GM19035 (cell line): ENCODE results near the gene NOL9.
A peak's percentile ranks its signal among the peaks of the same experiment; 100 is the strongest.
"Not testable (repeated sequence)": the region's sequence is repeated elsewhere in the genome, so short reads cannot be mapped to it uniquely, and the experiment has no call there.

ENCODE experiments used
- ATAC-seq: cut with Tn5 transposase; IDR thresholded peaks from one replicate; pipeline ENCODE4 v1.9.1; 2021; ENCODE audit not compliant: unreplicated experiment

The NOL9 gene

DNA sequence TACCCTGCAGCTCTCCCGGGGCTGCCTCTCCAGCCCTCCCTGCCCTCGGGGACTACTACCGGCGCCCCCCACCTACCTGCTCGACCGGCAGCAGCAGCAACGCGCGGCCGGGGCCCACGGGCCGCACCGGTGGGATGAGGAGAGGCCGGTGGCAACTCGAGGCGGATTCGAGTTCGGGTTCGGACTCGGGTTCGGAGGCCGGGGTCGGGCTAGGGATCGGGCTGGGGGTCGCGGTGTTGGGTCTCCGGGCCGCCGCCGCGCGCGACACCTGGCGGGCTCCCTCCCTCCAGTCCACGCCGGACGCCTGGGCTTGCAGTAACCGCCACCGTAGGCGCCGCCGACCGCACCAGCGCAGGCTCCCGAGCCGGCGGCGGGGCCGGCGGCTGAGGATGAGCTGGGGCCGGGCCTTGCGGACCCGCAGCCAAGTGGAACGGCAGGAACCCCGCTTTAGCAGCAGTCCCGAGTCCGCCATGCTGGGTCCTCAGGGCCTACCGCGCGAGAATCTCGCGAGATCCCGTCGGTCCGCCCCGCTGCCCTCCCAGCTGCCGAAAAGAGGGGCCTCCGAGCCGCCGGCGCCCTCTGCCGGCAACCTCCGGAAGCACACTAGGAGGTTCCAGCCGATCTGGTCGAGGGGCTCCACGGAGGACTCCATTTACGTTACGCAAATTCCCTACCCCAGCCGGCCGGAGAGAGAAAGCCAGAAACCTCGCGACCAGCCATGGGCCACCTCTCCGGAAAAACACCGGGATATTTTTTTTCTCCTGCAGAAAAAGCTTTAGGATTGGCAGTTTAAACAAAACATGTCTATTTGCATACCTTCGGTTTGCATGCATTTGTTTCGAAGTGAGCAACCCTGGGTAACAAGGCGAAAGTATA is at the start of gene NOL9:
Gene NOL9 (minus strand): TSS at position 483 of the 876 bp plus-strand sequence. CDS start 11 bp downstream, at position 472.
- peak; percentile 92 for ATAC-seq

DNA sequence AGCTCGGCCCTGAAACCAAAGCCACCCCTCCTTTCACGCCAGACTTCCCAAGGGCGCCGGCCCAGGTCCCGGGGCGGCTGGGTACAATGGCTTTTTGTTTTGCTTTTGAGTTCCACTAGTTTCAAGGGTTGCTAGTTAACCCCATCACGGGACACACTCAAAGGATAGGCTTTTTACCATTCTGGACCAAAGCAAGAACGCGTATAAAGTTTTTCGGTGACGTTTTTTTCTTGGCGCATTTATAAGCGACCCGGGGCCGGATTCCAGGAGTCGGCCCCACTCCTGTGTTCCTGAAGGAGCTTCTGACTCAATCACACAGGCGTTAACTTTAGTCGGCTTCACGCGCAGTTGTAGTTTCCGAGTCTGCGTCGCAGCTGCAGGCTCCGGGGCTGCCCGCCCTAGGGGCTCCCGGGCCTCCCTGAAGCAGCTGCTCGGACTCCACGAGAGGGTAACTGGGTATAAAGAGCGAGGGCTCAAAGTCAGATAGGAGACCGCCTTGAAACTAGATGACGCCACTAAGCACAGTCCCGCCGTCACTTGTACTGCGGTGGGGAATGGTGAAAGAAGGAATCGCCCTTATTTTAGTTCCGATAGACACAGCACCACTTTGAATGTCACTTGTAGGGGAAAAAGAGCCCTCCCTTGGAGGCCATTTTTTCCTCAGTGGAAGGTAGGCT is 49.1 kb upstream of the NOL9 start:
- peak; percentile 27 for ATAC-seq

DNA sequence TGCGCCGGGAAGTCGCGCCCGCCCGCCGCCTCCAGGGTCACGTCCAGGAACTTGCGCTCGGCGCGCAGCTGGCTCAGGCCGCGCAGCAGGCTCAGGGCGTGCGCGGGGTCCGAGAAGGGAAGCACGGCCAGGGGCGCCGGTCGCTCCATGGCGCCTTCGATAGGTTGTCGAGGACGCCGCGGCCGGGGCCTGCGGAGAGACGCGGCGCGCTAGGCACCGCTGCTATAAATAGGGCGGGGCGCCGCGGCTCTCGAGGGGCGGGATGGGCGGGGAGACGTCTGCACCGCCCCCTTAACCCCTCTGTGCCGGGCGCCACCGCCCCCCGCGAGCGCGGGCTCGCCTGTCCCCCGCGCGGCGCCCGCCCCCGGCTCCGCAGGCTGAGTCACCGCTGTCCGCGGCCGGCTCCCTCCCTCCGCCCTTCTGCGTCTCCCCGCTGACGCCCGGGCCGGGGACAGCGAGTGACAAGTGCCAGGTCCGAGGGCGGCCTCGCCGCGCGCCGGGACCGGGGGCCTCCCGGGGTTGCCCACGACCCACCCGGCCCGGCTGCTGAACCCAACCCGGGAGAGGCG is 48.4 kb upstream of the NOL9 start, which contains the start of gene KLHL21:
Gene KLHL21 (minus strand): TSS at position 201 of the 569 bp plus-strand sequence. CDS start 52 bp downstream, at position 149.
- peak; percentile 55 for ATAC-seq

DNA sequence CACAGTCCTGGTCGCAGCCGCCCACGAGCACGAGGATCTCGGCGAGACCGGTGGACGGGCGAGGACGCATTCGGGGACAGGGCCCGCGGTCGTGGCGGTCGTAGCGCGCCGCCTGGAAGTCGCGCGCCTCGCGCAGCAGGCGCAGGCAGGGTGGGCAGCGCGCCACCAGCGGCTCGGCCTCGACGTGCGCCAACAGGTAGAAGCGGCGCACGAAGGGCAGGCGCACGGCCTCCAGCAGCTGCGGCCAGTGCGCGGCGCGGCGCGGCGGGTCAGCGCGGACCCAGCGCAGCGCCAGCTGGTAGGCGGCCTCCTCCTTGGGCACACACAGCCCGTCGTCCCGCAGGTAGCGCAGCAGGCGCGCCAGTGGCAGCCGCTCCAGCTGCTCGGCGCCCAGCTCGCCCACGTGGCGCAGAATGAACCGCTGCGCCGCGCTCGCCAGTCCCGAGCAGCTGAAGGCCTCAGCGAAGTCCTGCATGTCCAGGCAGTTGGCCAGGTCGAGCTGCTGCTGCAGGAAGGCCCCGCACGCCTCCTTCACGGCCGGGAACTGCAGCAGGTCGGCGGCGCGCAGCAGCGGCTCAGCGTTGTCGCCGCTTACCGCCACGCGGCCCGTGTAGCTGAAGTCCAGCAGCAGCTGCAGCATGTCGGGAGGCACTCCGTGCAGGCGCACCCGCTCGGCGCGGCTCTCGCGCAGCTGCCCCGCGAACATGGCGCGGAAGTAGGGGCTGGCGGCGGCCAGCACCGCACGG is 47.8 kb upstream of the NOL9 start:
- peak; percentile 33 for ATAC-seq

DNA sequence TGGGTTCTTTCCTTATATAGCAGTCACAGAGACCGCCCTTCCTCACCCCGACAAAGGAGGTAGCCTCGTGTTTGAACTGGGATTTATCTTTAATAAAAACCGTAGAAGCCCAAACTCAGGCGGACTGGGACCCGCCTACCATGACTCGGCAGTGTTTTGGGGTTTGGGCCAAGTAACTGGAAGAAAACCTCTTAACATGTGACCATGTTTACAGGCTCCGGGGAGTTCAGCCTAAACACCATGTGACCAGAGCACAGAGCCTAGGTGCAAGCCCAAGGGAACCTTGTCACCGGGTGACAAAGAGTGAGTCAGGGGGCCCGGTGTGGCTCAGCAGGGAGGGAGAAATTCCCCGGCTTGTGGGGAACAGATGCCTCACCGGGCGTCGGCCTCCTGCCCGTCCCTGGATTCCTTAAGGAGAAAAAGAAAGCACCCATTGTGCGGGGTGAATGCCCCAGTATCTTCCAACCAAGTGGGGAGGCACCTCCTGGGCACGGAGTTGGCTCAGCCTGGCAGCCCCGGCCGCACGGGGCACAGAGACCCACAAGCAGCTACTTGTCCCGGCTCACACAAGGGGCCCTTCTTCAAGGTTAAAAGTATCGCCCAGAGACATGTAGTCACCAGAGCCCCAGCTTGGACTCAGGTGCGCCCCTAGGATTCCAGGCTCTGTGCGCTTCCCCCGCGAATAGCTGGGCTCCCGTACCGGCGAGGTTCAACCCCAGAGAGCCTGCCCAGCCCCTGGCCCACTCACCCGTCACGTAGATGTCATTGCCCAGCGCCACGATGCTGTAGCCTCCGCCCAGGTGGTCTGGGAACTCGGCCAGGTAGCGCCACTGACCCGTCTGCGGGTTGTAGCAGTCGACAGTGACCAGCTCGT is 47.0 kb upstream of the NOL9 start:
- ATAC-seq = peak; percentile 31

DNA sequence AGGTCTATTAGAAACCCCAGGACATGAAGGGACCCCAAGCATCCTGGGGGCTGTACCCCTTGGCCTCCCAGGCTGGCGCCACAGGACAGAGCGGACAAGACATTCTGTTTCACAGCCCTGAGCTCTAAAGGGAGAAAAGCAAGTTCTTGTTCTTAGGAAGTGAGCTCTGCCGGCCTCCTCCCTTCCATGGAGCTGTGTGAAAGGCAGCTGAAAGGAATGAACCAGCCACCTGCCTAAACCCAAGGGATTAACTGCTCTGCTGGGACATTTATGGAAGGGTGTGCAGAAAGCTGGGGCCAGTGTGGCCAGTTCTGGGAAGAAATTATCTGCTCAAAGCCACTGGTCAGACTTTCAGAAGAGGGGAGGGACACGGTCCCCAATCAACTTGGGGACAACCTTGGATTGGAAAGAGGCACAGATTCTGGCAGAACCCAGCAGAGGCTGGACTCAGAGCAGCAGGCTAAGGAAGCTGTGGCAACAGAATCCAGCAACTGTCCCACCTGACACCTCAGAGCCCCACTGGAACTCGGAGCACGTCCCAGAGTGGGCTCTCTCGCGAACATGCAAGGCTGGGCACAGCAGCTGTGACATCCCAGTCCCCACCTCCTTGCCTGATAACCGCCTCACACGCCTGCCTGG is 46.2 kb upstream of the NOL9 start:
- no peak for ATAC-seq

DNA sequence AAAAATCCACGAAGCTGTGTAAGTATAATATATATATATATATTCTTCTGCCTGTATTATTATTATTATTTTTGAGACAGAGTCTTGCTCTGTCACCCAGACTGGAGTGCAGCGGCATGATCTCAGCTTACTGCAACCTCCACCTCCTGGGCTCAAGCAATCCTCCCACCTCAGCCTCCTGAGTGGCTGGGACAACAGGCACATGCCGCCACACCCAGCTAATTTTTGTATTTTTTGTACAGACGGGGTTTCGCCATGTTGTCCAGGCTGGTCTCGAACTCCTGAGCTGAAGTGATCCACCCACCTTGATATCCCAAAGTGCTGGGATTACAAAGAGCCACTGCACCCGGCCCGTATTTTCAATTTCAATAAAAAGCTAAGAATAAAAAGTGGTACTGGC is 45.7 kb upstream of the NOL9 start:
- not testable (repeated sequence) for ATAC-seq

DNA sequence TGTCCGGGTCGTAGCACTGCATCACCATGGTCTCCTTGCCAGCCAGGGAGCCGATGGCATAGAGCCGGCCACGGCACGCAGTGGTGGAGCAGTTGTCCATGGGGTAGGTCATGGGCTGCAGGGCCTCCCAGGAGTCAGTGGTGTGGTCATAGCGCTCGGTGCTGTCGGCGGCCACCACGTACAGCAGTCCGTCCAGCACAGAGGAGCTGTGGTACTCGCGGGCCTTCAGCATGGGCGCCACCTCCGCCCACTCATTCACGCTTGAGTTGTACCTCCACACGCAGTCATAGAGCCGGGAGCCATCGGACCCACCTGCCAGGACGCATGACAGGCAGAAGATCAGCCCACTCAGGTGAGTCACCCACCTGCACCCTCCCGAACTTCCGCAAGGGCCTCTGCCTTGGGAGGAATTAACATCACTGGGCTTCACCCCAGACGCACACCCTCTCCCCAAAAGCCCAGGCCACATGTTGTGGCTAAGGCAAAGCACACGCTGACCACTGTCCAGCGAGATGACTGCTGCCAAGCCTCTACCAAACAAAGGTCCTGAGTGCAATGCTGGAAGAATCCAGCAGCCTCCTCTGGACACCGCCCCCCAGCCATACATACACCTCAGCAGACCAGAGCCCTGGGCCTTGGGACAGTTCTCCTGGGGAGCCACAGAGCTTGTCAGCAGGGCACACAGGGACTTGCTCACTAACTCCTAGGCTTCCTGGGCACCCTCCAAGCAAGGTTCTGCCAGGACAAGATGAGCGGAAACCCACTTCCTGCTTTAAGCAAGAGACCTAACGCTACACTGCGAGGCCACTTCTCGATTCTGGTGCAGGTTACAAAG is 45.0 kb upstream of the NOL9 start:
- ATAC-seq = no peak

DNA sequence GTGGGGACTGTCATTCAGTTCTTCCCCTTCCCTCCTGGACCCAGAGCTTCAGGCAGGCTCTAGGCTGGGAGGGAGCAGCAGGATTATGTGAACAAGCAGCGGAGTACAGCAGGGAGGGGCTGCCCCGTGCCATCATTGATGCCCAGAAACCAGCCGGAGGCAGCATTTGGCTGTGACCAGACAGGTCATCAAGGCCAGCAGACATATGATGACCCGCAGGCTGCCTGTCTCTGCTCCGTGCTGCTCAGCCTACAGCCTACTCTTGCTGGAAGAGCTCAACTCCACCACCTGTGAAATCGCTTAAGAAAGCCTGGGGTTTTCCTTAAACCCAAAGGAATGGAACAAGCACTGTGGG is 43.4 kb upstream of the NOL9 start:
- no peak for ATAC-seq

DNA sequence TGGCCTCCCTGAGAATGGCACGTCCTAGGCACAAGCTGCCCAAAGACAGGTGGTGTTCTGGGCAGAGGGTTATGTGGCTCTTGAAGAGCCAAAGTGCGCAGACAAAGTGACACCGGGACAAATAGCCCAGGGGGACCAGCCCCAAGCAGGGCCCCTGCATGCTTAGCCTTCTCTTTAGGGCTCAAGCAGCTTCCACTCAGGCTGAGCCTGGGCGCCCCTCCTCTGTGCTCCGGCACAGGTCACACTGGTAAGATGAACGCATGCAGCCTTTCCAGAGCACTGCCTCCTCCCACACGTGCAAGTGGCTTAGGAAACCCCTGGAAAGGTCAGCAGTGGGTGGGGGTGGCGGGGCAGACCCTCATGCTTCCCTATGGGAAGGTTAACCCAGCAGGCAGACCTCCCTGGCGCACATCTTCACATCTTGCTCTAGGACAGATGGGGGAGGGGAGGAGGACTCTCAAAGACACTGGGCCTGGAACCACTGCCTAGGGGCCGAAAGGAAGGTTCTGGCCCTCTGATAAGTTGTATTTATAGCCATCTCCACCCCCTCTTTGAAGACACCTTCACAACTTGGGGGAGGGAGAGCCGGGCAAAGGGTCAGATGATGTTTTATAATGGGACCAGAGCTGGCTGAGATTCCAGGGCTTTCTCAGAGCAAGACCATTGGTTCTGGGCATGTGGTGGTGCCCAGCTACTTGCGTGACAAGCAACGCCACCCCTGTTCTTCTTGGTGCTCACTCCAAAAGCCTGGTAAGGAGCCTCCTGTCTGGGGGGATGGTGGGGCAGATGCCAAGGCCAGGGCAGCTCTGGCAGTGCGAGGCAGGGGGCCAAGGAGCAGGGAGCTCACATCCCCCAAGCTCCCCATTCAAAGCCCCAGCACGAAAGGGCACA is 42.8 kb upstream of the NOL9 start:
- ATAC-seq = no peak

DNA sequence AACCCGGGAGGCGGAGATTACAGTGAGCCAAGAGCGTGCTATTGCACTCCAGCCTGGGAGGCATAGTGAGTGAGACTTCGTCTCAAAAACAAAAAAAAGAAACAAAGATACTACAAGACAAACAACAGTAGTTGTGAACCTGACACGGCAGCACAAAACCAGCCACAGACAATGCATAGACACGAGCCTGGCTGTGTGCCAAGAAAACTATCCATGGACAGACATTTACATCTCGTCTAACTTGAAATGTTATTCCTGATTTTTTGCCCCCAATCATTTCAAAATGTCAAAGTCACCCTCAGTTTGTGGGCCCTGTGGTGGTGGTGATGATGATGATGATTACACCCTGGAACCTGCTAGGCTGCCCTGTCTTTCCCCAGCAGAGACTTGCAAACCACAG is 42.0 kb upstream of the NOL9 start:
- no peak for ATAC-seq

DNA sequence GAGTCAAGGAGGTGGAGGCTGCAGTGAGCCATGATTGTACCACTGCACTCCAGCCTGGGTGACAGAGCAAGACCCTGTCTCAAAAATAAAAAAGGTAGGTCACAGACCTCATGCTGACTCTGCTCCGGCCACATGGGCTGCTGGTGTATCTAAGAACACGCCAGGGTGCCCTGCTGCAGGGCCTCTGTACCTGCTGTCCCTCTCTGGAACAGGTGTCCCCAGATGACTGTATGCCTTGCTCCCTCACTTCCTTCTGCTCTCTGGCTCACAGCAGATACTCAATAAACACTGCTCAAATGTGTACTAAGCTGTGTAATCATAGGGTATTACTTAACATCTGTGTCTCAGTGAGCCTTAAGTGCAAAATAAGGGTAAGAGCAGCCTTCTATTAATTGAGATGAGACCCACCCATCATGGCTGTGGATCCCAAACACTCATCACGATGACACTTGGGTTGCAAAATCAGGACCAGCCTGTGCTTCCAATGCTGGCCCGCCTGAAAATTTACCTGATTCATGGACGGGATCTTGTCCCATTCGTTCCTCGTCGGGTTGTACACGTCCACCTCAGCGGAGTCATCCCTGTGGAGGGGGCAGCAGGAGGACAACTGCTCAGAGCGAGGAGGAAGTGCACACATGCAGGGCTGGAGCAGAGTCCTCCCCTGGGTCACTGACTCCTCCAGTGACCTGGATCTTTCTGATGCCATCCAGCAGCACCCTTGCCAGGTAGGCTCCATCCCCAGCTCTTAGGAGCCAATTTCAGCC is 40.8 kb upstream of the NOL9 start:
- no peak for ATAC-seq

DNA sequence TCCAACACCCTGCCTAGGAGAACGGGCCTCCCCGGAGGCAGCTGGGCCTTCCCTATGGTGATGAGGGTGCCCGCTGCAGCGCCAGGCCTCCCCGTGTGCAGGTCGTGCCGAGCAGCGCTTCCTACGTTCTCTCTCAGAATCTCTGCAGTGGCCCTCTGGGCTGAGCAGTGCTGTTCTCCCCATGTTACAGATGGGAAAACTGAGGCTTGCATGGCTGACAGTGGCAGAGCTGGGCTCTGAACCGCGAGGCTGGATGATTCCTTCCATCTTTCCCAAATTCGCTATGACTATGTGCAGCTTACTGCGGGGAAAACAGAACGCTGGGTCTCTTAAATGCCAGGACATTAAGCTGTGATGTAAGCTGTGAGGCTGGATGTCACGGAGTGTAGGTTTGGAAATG is 39.5 kb upstream of the NOL9 start:
- no peak for ATAC-seq

DNA sequence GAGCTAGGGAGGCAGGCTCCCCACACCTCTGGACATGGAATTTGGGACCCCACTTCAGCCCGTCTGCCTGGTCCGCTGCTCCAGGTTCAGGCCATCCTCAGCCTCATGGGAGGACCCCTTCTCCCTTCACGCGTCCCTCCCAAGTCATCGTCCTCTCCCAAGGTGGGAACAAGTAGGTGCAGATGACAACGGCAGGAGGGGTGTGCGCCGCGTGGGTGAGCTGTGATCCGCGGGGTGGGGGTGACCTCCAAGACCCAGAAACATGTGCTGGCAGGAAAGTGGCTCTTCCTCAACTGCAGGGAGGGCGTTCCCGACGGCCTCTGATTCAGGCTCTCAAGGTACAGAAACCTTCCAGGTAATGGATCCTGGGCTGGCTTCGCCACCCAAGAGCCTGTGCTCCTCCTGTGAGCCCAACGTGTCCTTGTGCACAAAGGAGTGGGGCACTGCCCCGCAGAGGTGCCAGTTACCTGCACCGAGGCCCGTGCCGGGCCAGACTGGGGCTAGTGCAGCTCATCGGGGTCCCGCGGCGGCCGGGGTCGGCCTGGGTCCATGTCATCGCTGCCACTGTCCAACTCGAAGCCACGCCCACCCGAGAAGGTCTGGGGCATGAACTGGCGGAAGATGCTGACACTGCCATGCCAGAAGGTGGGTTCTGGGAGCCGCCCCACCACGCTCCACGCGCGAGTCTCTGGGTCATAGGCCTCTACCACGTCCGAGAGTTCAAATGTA is 38.7 kb upstream of the NOL9 start:
- no peak for ATAC-seq

DNA sequence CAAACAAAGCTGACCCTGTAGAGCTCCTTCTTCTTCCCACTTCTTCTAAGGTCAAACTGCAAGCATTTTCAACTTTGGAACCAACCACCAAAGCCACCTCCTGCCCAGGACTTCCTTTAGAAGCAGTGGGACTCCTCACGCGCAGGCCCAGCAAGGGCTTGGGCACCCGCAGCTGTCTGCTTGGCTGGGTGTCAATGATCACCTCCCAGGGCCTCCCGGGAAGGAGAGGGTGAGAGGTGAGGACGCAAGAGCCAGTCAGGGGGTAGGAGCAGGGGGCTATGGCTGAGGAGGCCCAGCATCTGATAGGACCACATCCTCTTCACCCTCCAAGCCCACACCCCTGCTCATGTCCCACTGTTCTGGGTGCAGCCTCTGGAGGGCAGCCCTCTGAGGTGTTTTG is 38.1 kb upstream of the NOL9 start:
- ATAC-seq = no peak

DNA sequence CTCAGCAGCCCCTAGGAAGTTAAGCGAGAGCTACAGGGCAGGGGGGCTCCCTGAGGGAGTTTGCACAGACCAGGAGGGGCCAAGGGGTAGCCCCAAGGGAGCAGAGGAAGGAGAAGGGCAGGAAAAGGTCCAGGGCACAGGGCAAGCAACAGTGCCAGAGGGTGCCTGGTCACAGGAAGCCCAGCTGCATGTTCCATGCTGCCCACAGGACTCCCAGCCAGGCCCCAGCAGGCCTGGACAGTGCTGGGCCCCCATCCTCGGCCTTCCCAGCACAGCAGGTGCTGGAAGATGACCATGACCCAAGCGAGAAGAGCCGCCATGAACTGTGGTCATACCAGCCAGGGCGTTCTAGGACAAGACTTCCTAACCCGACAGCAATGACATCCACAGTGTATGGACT is 37.3 kb upstream of the NOL9 start:
- ATAC-seq = no peak

DNA sequence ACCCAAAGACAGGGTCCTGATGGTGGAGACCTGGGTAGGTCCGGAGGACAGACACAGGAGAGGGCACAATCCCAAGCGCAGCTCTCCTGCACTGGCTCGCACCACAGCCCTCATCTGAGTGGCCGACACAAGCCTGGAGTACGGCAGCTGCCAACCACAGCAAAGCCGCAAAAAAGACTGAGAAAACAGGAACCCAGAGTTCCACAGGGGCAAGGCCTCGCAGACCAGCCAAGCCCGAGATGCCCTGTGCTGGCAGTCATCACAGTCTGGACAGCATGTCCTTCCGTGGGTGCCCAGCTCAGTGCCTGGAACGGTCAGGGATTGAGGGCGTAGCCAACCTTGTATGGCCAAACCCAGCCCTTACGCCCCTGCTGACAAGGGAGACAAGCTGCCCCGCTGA is 36.9 kb upstream of the NOL9 start:
- no peak for ATAC-seq
